ENCODE data around the gene MYH9.
"Not testable (repeated sequence)": the region's sequence is repeated elsewhere in the genome, so short reads cannot be mapped to it uniquely, and the experiment has no call there.

Gene MYH9

DNA sequence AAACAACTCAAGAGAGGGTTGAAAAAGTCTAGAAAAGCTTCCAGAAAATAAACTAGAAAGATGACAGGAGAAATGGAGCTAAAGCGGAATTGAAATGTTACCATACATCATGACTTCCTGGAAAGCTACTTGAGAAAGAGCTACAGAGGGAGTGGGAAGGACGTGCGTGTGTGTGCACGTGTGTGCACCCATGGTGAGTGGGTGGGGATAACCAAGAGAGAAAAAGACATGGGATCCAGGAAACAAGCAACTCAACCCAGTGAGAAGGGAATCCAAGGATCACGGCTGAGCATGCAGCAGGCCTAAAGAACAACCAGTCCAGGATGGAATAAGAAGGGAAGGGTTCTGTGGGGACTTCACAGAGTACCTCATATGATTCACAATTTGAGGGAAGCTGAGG, 113.2 kb downstream of the MYH9 start:
- Mint-ChIP-seq H3K4me3 (no peak overlapping the region), H3K27me3 (no peaks in the 10 kb centered on the region), H3K4me1 (peaks cover 16% of the 10 kb centered on the region), H3K9me3 (no peaks in the 10 kb centered on the region), H3K27ac (ENCODE audit: low read depth) (no peak overlapping the region), H3K36me3 (ENCODE audit: insufficient read depth) (peaks cover 20% of the 10 kb centered on the region)
- no peak for ATAC-seq (replicated peaks; ENCODE audit: extremely low read depth, poor library complexity, severe bottlenecking)
- DNase-seq (ENCODE audit: low spot score in 2 of 2), result no peak

DNA sequence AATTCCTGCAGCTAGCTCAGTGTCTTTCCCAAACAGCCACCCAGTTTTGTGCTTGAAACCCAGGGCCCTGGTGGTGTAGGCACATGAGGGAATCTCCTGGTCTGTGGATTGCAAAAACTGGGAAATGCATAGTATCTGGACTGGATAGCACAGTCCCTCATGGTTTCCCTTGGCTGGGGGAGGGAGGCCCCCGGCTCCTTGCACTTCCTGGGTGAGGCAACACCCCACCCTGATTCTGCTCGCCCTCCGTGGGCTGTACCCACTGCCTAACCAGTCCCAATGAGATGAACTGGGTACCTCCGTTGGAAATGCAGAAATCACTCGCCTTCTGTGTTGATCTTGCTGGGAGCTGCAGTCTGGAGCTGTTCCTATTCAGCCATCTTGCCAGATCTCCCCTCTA, 115.8 kb downstream of the MYH9 start:
- not testable (repeated sequence) for ATAC-seq (replicated peaks; ENCODE audit: extremely low read depth, poor library complexity, severe bottlenecking); H3K9me3 Mint-ChIP-seq; DNase-seq (ENCODE audit: low spot score in 2 of 2); H3K27me3 Mint-ChIP-seq; H3K4me3 Mint-ChIP-seq; H3K4me1 Mint-ChIP-seq
- peaks cover 23% of the 10 kb centered on the region for H3K36me3 Mint-ChIP-seq (ENCODE audit: insufficient read depth)
- peak overlapping the region; percentile 32 for H3K27ac Mint-ChIP-seq (ENCODE audit: low read depth)

DNA sequence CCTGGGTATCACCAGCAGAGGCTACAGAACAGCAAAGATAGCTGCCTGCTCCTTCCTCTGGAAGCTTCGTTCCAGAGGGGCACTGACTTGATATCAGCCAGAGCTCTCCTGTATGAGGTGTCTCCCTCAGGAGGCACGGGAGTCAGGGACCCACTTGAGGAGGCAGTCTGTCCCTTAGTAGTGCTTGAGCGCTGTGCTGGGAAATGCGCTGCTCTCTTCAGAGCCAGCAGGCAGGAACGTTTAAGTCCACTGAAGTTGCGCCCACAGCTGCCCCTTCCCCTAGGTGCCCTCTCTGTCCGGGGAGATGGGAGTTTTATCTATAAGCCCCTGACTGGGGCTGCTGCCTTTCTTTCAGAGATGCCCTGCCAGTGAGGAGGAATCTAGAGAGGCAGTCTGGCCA, 116.5 kb downstream of the MYH9 start:
- H3K27me3 Mint-ChIP-seq; H3K4me3 Mint-ChIP-seq; DNase-seq (ENCODE audit: low spot score in 2 of 2); H3K27ac Mint-ChIP-seq (ENCODE audit: low read depth); H3K4me1 Mint-ChIP-seq; H3K9me3 Mint-ChIP-seq; ATAC-seq (replicated peaks; ENCODE audit: extremely low read depth, poor library complexity, severe bottlenecking): not testable (repeated sequence)
- H3K36me3 Mint-ChIP-seq (ENCODE audit: insufficient read depth), result peaks cover 21% of the 10 kb centered on the region

GRCh38 chr22:36267896-36268485, 119.8 kb downstream of the MYH9 start:
- no peak overlapping the region for H3K27ac Mint-ChIP-seq (ENCODE audit: low read depth)
- H3K4me3 Mint-ChIP-seq, result no peak overlapping the region
- H3K4me1 Mint-ChIP-seq, result peaks cover 5% of the 10 kb centered on the region
- H3K9me3 Mint-ChIP-seq, result no peaks in the 10 kb centered on the region
- H3K36me3 Mint-ChIP-seq (ENCODE audit: insufficient read depth), result peaks cover 30% of the 10 kb centered on the region
- DNase-seq (ENCODE audit: low spot score in 2 of 2), result no peak
- no peak for ATAC-seq (replicated peaks; ENCODE audit: extremely low read depth, poor library complexity, severe bottlenecking)
- no peaks in the 10 kb centered on the region for H3K27me3 Mint-ChIP-seq

GRCh38 chr22:36267058-36267457, 120.7 kb downstream of the MYH9 start:
- no peak for DNase-seq (ENCODE audit: low spot score in 2 of 2)
- H3K9me3 Mint-ChIP-seq, result no peaks in the 10 kb centered on the region
- H3K4me3 Mint-ChIP-seq, result no peak overlapping the region
- no peaks in the 10 kb centered on the region for H3K27me3 Mint-ChIP-seq
- no peak overlapping the region for H3K27ac Mint-ChIP-seq (ENCODE audit: low read depth)
- no peak for ATAC-seq (replicated peaks; ENCODE audit: extremely low read depth, poor library complexity, severe bottlenecking)
- H3K36me3 Mint-ChIP-seq (ENCODE audit: insufficient read depth), result peaks cover 31% of the 10 kb centered on the region
- H3K4me1 Mint-ChIP-seq, result peaks cover 5% of the 10 kb centered on the region

- Mint-ChIP-seq H3K36me3 (ENCODE audit: insufficient read depth) (peaks cover 48% of the 10 kb centered on the region), H3K27ac (ENCODE audit: low read depth) (peak overlapping the region; percentile 41)
- H3K9me3 Mint-ChIP-seq; DNase-seq (ENCODE audit: low spot score in 2 of 2); ATAC-seq (replicated peaks; ENCODE audit: extremely low read depth, poor library complexity, severe bottlenecking); H3K4me1 Mint-ChIP-seq; H3K27me3 Mint-ChIP-seq; H3K4me3 Mint-ChIP-seq: not testable (repeated sequence)
Observed at GRCh38 chr22:36263886-36264664, 123.7 kb downstream of the MYH9 start.

GRCh38 chr22:36263216-36263673, 124.5 kb downstream of the MYH9 start:
- H3K9me3 Mint-ChIP-seq; ATAC-seq (replicated peaks; ENCODE audit: extremely low read depth, poor library complexity, severe bottlenecking); DNase-seq (ENCODE audit: low spot score in 2 of 2); H3K27me3 Mint-ChIP-seq; H3K4me3 Mint-ChIP-seq: not testable (repeated sequence)
- Mint-ChIP-seq H3K27ac (ENCODE audit: low read depth) (peak overlapping the region; percentile 41), H3K36me3 (ENCODE audit: insufficient read depth) (peaks cover 53% of the 10 kb centered on the region), H3K4me1 (peaks cover 11% of the 10 kb centered on the region)

DNA sequence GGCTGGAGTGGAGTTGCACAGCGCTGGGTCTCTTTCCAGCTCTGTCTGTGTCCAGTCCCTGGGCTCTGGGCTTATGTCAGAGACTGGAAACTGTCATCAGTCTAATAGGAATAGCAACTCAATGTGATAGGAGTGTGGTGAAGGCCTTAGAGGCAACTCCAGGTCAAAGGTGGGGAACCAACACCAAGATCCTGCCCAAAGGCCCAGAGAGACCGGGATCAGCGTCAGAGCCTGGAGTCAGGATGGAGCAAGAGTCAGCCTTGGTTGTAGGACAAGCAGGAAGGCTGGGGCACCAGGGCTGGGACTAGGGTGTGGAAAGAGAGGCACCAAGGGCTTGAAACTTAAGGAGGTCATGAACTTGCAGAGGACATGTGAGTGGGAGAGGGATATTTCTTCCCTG, 125.5 kb downstream of the MYH9 start:
- H3K27me3 Mint-ChIP-seq; H3K4me3 Mint-ChIP-seq; H3K9me3 Mint-ChIP-seq; ATAC-seq (replicated peaks; ENCODE audit: extremely low read depth, poor library complexity, severe bottlenecking); DNase-seq (ENCODE audit: low spot score in 2 of 2): not testable (repeated sequence)
- peak overlapping the region; percentile 64 for H3K27ac Mint-ChIP-seq (ENCODE audit: low read depth)
- H3K4me1 Mint-ChIP-seq, result peaks cover 17% of the 10 kb centered on the region
- peaks cover 51% of the 10 kb centered on the region for H3K36me3 Mint-ChIP-seq (ENCODE audit: insufficient read depth)

DNA sequence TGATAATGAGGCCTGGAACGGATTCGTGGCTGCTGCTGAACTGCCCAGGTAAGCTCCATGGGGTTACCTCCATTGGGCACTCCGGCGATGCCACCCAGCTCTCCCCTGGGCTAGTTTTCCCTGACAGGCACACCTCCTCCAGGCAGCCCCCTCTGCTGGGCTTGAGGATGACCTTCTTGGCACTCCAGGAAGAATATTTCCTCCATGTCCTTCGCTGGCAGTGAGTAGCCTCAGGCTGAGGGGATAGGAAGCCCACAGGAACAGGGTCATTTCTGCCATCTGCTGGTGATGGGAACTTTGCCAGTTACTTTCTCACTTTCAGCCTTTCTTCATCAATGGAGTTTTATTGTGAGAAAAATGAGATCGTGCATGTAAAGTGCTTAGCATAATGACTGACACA, 126.1 kb downstream of the MYH9 start:
- Mint-ChIP-seq H3K4me1 (peaks cover 22% of the 10 kb centered on the region), H3K27ac (ENCODE audit: low read depth) (peak overlapping the region; percentile 64), H3K36me3 (ENCODE audit: insufficient read depth) (peaks cover 48% of the 10 kb centered on the region)
- DNase-seq (ENCODE audit: low spot score in 2 of 2); H3K27me3 Mint-ChIP-seq; H3K9me3 Mint-ChIP-seq; ATAC-seq (replicated peaks; ENCODE audit: extremely low read depth, poor library complexity, severe bottlenecking); H3K4me3 Mint-ChIP-seq: not testable (repeated sequence)

DNA sequence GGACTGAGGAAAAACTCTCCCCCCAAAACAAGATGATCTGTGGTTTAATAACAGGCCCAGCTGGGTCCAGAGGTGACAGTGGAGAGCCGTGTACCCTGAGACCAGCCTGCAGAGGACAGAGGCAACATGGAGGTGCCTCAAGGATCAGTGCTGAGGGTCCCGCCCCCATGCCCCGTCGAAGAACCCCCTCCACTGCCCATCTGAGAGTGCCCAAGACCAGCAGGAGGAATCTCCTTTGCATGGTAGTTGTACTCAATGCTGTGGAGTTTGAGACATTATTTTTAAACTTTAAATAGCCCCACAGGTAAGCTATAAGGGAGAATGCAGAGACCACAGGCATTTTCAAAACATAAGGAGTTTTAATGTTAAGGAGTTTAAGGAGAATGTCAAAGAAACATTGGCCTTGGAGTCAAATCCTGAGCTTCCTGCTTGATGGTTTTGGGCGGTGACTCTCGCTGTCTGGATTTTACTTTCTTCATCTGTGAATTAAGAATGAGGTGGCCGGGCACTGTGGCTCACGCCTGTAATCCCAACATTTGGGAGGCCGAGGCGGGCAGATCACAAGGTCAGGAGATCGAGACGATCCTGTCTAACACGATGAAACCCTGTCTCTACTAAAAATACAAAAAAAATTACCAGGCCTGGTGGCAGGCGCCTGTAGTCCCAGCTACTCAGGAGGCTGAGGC, 128.0 kb downstream of the MYH9 start:
- Mint-ChIP-seq H3K9me3 (no peaks in the 10 kb centered on the region), H3K4me3 (no peak overlapping the region), H3K27me3 (no peaks in the 10 kb centered on the region), H3K36me3 (ENCODE audit: insufficient read depth) (peaks cover 48% of the 10 kb centered on the region), H3K27ac (ENCODE audit: low read depth) (no peak overlapping the region), H3K4me1 (peaks cover 40% of the 10 kb centered on the region)
- ATAC-seq (replicated peaks; ENCODE audit: extremely low read depth, poor library complexity, severe bottlenecking), result no peak
- DNase-seq (ENCODE audit: low spot score in 2 of 2), result no peak

GRCh38 chr22:36258701-36259614, 128.8 kb downstream of the MYH9 start:
- ATAC-seq (replicated peaks; ENCODE audit: extremely low read depth, poor library complexity, severe bottlenecking) (peak; percentile 41), DNase-seq (ENCODE audit: low spot score in 2 of 2) (no peak)
- peaks cover 46% of the 10 kb centered on the region for H3K4me1 Mint-ChIP-seq
- H3K36me3 Mint-ChIP-seq (ENCODE audit: insufficient read depth), result peaks cover 44% of the 10 kb centered on the region
- H3K27me3 Mint-ChIP-seq, result no peaks in the 10 kb centered on the region
- H3K4me3 Mint-ChIP-seq, result peak overlapping the region; percentile 58
- peak overlapping the region; percentile 95 for H3K27ac Mint-ChIP-seq (ENCODE audit: low read depth)
- no peaks in the 10 kb centered on the region for H3K9me3 Mint-ChIP-seq
